T1000 (cell line): ENCODE measurements around the gene DCDC2C.
"Not testable (repeated sequence)": the region's sequence is repeated elsewhere in the genome, so short reads cannot be mapped to it uniquely, and the experiment has no call there.

Experiments used
- DNase-seq: peaks from one replicate; lab custom pipeline; 2025; ENCODE audit warnings: mixed read lengths; lab: John Stamatoyannopoulos, UW

The DCDC2C gene

GRCh38 chr2:3777966-3778365 is 74.6 kb downstream of the DCDC2C start:
- DNase-seq = no peak

DNA sequence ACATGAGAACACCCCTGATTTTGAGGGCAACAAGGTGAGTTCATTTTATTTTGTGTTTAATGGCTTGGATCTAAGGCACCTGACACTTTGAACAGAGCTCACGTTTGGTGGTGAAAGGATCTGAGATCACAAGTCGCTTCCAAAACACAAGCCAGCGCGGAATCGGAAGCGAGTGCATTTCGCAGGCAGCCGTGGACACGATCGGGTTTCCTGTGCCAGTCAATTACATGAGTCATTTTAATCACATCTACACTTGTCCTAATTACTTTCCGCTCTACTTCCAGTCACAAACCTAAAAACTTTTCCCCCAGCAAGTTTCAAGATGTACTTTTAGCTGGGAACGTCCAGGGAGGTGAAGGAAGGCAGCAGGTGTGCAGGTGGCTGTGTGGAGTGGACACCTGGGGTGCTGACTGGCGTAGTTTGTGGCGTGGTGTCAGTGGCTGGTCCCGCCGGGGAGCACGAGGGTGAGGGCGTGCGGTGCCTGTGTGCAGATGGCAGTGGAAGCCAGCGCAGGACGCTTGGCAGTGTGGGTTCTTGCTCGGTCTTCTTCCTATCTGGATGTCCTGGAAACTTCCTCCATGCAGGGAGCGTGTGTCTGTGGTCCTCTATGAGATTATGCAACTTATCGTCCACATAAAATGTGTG is 75.6 kb downstream of the DCDC2C start:
- no peak for DNase-seq

- DNase-seq = no peak
Observed at GRCh38 chr2:3779496-3780049, 76.2 kb downstream of the DCDC2C start.

- no peak for DNase-seq
Observed at GRCh38 chr2:3780477-3781402, 77.4 kb downstream of the DCDC2C start.

GRCh38 chr2:3784731-3785130 is 81.4 kb downstream of the DCDC2C start:
- no peak for DNase-seq

DNA sequence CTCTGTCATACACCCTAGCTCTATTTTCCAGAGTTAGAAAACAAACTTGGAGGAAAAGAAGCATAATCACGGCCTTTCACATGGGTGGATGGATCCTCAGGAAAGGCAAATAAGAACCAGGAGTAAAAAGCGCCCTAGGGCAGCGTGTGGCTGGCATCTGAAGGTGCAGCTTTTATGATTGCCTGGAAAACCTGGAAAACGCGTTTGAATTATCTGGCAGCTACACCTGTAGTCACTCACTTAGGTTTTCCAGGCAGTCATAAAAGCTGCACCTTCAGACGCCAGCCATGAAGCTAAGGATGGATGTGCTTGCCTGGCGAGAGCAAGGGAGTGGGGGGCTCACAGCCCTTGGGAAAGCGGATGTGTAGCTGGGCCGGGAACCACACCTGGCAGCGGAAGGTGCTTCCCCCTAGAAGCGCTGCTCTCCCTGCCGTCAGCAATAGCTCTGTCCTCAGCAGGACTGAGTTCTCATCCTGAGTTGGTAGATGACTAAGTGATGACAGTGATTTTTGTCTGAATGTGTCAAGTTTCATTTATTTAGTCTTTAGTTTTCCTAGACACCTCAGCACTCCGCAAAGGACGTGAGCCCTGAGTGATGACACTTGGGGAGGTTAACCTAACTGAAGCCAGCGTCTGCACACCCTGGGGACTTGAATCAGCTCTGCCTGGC is 82.0 kb downstream of the DCDC2C start:
- no peak for DNase-seq

GRCh38 chr2:3785890-3786273 is 82.5 kb downstream of the DCDC2C start:
- no peak for DNase-seq

DNA sequence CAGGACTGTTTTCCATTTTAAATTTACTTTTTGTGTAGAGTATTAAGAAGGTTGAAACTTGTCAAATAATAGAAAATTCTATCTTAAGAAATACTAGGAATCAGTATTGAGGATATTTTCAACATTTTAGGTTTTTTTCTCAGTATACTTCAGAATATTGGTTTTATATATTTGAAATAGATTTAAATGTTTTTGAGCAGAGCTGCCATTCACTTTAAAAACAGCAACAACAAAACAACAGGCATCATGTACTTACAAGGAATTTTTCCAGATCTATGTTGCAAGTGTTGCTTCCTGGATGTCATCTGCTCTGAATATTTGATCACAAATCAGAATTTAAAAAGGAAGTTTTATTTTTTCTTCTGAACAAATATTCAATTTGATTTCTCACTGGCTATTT is 84.4 kb downstream of the DCDC2C start:
- DNase-seq = no peak

- no peak for DNase-seq
Observed at GRCh38 chr2:3789256-3789655, 85.9 kb downstream of the DCDC2C start.

DNA sequence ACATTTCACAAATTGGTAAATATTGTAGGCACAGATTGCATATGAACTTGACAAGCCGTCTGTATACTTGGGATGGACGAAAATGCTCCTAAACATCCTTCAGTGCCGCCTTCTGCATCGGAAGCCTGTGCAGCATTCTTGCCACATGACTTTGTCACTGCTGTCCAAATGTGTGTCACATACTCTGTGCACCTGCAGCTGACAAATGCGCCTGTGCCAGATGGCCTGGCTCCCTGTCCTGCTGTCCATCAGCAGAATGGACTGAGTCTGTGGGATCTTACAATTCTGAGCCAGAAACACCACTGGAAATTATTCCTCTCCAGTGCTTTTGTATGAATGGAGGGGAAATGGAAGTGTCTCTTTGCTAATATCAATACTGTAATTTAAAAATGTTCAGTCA is 89.9 kb downstream of the DCDC2C start:
- no peak for DNase-seq

DNA sequence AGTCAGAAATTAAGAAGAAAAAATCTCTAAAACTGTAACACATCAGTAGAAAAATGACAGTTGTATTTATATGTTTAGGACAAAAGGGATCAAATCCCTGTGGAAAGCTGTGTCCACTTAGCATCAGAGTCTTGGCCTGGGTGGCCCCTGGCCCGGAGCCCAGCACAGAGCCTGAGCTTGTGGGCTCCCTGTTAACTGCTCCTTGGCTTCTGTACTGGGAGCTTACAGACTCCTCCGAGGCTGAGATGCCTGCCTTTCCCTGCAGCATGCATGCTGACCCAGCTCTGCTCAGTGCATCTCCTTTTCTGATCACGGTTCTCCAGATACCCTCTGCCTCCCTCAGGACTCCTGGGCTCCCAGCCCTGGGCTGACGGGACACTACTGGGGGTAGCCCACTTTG is 98.1 kb downstream of the DCDC2C start:
- DNase-seq = no peak

GRCh38 chr2:3805201-3805939 is 102.0 kb downstream of the DCDC2C start:
- no peak for DNase-seq

DNA sequence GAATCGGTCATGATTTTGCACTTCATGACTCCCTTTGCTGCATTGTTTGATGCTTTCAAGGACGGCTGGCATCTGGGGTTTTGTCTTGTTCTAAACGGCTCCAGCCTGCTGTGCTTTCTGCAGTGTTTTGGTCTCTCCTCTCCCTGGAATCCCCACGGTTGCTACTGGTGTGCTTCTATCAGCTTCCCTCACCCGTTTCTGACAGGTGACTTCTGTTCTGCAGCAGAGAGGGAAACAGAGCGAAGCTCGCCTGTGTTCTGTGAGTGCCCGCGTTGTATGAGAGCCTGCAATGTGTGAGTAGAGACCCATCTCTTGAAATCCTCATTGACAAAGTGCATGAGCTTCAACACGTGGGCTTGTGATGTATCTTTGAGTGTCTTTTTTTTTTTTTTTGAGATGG is 102.8 kb downstream of the DCDC2C start:
- no peak for DNase-seq

DNA sequence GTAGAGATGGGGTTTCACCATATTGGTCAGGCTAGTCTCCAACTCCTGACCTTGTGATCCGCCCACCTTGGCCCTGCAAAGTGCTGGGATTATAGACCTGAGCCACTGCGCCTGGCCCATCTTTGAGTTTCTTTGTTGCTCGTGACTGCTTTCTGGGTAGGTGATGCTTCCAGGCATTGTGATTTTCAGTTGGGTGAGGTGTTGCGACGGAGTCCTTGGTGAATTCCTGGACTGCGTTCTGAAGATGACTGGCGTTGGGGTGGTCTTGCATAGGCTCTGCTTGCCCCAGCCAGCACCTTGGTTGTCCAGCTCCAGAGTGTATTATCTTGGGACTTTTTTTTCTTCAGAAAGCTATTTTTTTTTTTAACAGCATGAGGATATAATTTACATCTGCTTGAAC is 103.4 kb downstream of the DCDC2C start:
- DNase-seq = no peak

GRCh38 chr2:3807853-3808252 is 104.5 kb downstream of the DCDC2C start:
- no peak for DNase-seq

DNA sequence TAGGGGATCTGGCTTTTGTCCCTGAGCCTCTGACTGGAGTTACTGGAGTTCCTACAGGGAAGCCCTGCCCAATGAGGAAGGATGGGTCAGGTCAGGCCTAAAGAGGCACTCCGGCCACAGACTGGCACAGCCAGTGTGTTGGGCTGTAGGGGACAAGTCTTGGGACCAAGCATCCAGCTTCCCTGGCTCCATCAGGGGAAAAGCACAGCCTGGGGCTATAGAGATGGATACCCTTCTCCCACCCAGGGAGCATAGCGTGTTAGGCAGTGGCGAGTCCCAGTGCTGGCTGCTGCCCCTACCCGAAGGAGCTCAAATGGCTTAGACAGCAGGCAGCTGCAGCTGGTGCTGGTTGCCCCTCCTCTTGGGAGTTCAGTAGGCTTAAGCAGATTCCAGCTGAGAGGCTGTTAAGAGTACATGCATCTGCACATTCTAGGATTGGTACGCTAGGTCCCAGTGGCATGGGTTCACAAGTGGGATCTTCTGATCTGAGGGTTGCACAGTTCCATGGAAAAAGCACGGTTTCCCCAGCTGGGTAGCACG is 111.4 kb downstream of the DCDC2C start:
- DNase-seq = no peak

- not testable (repeated sequence) for DNase-seq
Observed at GRCh38 chr2:3817144-3817543, 113.8 kb downstream of the DCDC2C start.

GRCh38 chr2:3823748-3824147 is 120.4 kb downstream of the DCDC2C start:
- DNase-seq = no peak

DNA sequence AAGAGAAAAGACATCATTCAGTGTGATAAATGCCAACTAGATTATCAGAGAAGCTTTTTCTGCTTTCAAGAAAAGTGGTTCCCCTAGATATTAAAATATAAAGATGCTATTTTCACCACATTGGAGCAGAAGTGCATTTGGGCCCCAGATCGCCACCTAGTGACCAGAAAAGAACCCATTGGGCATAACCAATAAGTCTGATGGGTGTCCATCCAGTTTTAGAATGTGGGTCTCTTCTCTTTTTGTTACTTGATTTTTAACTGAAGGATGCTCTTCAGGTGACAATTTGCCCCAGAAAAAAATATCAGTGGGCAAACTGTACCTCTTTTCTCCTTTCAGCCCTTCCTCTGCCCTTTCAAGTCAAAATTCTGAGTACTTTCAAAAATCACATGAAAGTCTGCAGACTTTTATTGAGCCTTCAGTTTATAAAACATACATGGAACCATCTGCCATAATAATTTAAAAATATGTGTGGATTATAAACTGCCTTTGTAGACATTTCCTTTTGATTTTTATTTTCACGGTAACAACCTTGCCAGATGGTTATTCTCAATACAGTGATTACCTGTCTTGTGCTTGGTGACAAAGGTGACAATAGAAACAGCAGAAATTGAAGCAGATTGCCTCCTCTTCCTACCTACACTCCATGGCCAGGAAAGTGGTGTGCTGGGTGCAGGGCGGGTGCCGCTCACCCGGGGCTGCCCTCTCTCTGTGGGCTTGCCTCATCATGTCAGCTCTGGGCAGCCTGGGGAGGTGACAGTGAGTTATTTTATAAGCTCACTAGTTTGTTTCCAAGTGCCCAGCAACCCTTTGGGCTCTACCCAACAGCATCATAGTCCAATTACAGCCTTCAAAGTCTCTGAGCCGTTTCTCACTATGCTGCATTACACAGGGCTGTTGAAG is 124.5 kb downstream of the DCDC2C start:
- DNase-seq = no peak

GRCh38 chr2:3830796-3831195 is 127.4 kb downstream of the DCDC2C start:
- no peak for DNase-seq

DNA sequence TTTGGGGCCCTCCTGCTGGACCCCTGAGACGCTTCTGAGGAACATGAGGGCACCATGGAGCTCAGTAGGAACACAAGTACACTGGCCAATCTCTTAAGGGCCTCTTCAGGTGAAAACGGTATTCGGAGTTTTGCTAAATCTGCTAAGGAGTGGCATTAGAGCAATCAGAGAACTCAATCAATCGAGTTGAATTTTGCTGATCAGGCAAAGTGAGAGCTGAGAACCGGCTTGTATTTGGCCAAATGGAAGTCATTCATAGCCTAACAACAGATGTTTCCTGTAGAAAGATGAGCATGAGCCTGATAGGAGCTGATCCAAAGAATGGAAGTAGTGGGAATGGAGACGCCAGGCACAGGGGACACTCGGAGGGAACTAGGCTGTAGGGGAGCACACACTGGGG is 133.7 kb downstream of the DCDC2C start:
- no peak for DNase-seq
